Measurements from ENCODE around the gene CACNA1I. TPM values are rescaled to one million over a fixed set of nuclear protein-coding genes. Genes with fewer than 3 reads are reported as not detected.

The CACNA1I gene
- total and polyA plus RNA-seq, 2 of the 8 experiments (the other 6 are each of a cell fraction or from before 2014, with no cell fraction given): 0.77 to 1.2 TPM

- TF ChIP-seq CHD7 (IDR thresholded peaks at IDR 0.05; ENCODE audit: insufficient replicate concordance, low read length) (no peak), SP1 (IDR thresholded peaks at IDR 0.05; ENCODE audit: low read depth, low read length) (no peak), RXRA (IDR thresholded peaks at IDR 0.05; ENCODE audit: insufficient read depth, low read depth, low read length) (no peak), KDM1A (IDR thresholded peaks at IDR 0.05; ENCODE audit: borderline replicate concordance, low read length) (peak; percentile 87), HDAC2 (IDR thresholded peaks at IDR 0.05; ENCODE audit: borderline replicate concordance in 1 of 2, low read depth in 2 of 2, low read length in 2 of 2) (peak in 1 of 2 experiments; percentile 54; a peak in 1 of 4 replicates), CHD2 (IDR thresholded peaks at IDR 0.05; ENCODE audit: low read length) (no peak)
- TF ChIP-seq, protein P1, sequence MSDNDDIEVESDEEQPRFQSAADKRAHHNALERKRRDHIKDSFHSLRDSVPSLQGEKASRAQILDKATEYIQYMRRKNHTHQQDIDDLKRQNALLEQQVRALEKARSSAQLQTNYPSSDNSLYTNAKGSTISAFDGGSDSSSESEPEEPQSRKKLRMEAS (IDR thresholded peaks at IDR 0.05): no peak
These were observed 90.9 kb downstream of the CACNA1I start (continued) for GRCh38 chr22:39661501-39661841.
